HepG2 (cell line): ENCODE data around the gene OR7G1. TPM values are rescaled to one million over a fixed set of nuclear protein-coding genes. Genes with fewer than 3 reads are reported as not detected.
A peak's percentile ranks its signal among the peaks of the same experiment; 100 is the strongest.

Source experiments
- DPF2 ChIP-seq: sonication (generic); formaldehyde crosslinking; IDR thresholded peaks from 2 replicates; pipeline ENCODE4 v1.4.0; 2020; ENCODE audit warnings: mild to moderate bottlenecking, low read depth, missing genetic modification reagents, borderline replicate concordance
- GFI1 ChIP-seq: sonication (generic); formaldehyde crosslinking; IDR thresholded peaks from 2 replicates; pipeline ENCODE4 v1.5.0; 2020; ENCODE audit warnings: missing genetic modification reagents, mild to moderate bottlenecking, borderline replicate concordance
- HNF4A ChIP-seq: sonication (generic); formaldehyde crosslinking; IDR thresholded peaks from 2 replicates; pipeline ENCODE4 v1.4.0; 2020; ENCODE audit warnings: missing genetic modification reagents
- KAT2B ChIP-seq: fragments of 150-350 bp; IDR thresholded peaks from 2 replicates; pipeline ENCODE4 v1.6.1; 2014; ENCODE audit warnings: low read depth, low read length, borderline replicate concordance
- MIER2 ChIP-seq: IDR thresholded peaks from 2 replicates; pipeline ENCODE4 v1.6.1; 2016; ENCODE audit warnings: missing biosample characterization, missing genetic modification reagents
- MXD4 ChIP-seq: IDR thresholded peaks from 2 replicates; pipeline ENCODE4 v1.6.1; 2016; ENCODE audit warnings: mild to moderate bottlenecking, missing biosample characterization, missing genetic modification reagents
- MYNN ChIP-seq: sonication (generic); formaldehyde crosslinking; IDR thresholded peaks from 2 replicates; pipeline ENCODE4 v1.4.0; 2020; ENCODE audit warnings: mild to moderate bottlenecking, low read depth, missing genetic modification reagents
- NFIC ChIP-seq: IDR thresholded peaks from 2 replicates; pipeline ENCODE4 v1.6.1; 2012; ENCODE audit warnings: mild to moderate bottlenecking, low read length, inconsistent platforms
- PRDM10 ChIP-seq: sonication (generic); formaldehyde crosslinking; IDR thresholded peaks from 2 replicates; pipeline ENCODE4 v1.4.0; 2020; ENCODE audit warnings: low read depth, missing genetic modification reagents
- SMARCE1 ChIP-seq: fragments of 450-650 bp; IDR thresholded peaks from 2 replicates; pipeline ENCODE4 v1.6.1; 2017; ENCODE audit warnings: borderline replicate concordance
- SRY ChIP-seq: sonication (generic); formaldehyde crosslinking; IDR thresholded peaks from 2 replicates; pipeline ENCODE4 v1.8.0; 2022; ENCODE audit warnings: mild to moderate bottlenecking, missing genetic modification reagents
- TIGD3 ChIP-seq: sonication (generic); formaldehyde crosslinking; IDR thresholded peaks from 2 replicates; pipeline ENCODE4 v1.5.1; 2020; ENCODE audit warnings: mild to moderate bottlenecking, missing genetic modification reagents, borderline replicate concordance
- ZNF569 ChIP-seq: sonication (generic); formaldehyde crosslinking; IDR thresholded peaks from 2 replicates; pipeline ENCODE4 v1.5.0; 2020; ENCODE audit warnings: mild to moderate bottlenecking, missing genetic modification reagents, moderate library complexity, borderline replicate concordance
- ZNF746 ChIP-seq: sonication (generic); formaldehyde crosslinking; IDR thresholded peaks from 2 replicates; pipeline ENCODE4 v1.8.0; 2022; ENCODE audit warnings: mild to moderate bottlenecking, missing genetic modification reagents
- ZNF781 ChIP-seq: sonication (generic); formaldehyde crosslinking; IDR thresholded peaks from 2 replicates; pipeline ENCODE4 v1.5.1; 2020; ENCODE audit warnings: borderline replicate concordance, mild to moderate bottlenecking, missing genetic modification reagents; ENCODE audit errors: not compliant biosample characterization
- ZNF800 ChIP-seq: sonication (generic); formaldehyde crosslinking; IDR thresholded peaks from 2 replicates; pipeline ENCODE4 v1.4.0; 2020; ENCODE audit warnings: missing genetic modification reagents
- polyA plus RNA-seq, 8 experiments: library from polyadenylated mRNA; depleted of rRNA in 3 of 8; stranded (reverse) in 7 of 8; unstranded in 1 of 8; fragments of >200 nt; fragmentation: Illumina TruSeq in 4 of 8; extraction: Trizol in 4 of 8; gene quantifications; 2 replicates each; pipeline versions ENCODE4 v1.2.1 to v1.2.3, GENCODE V29; 2011 to 2016; ENCODE audit warnings: low read depth in 4 of 8, missing spikeins in 1 of 8, mixed read lengths in 1 of 8; ENCODE audit not compliant: insufficient read depth in 1 of 8
- total RNA-seq, 5 experiments: library from RNA; depleted of rRNA; stranded (reverse); fragments of >200 nt; fragmentation: Illumina TruSeq; extraction: Trizol; gene quantifications; 2 replicates each; pipeline ENCODE4 v1.2.3, GENCODE V29; 2016; ENCODE audit warnings: low read depth in 1 of 5
- TF ChIP-seq, protein P1 (sequence below): sonication (generic); formaldehyde crosslinking; IDR thresholded peaks from 2 replicates; pipeline ENCODE4 v1.4.0; 2020; ENCODE audit warnings: missing genetic modification reagents

OR7G1 gene
- total and polyA plus RNA-seq, 2 of the 13 experiments (the other 11 are each of a cell fraction or from before 2014, with no cell fraction given) = not detected

DNA sequence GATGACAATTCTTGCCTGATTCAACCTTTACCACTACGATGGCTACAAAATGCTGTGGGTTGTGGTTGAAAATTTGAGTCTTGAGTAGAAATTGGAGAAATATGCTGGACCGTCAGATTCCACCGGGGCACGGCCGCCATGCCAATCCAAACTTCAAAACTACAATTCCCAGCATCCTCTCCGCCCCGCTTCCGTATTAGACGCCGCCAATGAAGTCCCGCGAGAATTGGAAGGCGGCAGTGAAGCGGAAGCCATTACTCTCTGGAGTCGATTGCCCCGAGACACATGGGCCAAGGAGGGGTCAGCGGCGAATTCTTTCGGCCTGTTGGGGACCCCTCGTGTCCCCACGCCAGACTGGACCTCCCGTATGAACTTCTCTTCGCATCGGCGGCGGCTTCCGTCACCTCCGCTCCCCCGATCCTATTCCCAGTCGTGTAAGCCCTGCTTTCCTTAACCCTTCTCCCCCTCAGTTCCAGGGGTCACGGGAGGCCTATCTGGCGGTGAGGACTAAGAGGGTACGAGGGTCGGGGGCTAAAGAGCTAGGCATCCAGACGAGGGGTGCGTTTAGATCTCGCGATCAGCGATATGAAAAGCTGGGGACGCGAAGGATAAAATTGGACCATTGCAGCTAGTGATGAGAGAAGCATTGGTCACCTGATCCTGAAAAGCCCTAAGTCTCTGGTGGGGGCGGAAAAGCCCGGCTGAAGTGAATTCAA is 24.8 kb upstream of the OR7G1 start, which contains the start of gene ZNF317 (continued):
- TF ChIP-seq ZNF781 (CRISPR knock-in tag) = no peak
- TF ChIP-seq SRY = no peak
- no peak for TF ChIP-seq TIGD3 (CRISPR knock-in tag)
- no peak for TF ChIP-seq DPF2 (CRISPR knock-in tag)
- TF ChIP-seq PRDM10 = peak; percentile 82
- no peak; the same call in 1 of the 2 replicates for TF ChIP-seq GFI1 (CRISPR knock-in tag)
- TF ChIP-seq ZNF800 (CRISPR knock-in tag) = no peak
- no peak; the same call in 1 of the 2 replicates for TF ChIP-seq MXD4 (CRISPR knock-in tag)
- no peak for TF ChIP-seq KAT2B
- TF ChIP-seq MIER2 = no peak
- no peak for TF ChIP-seq NFIC
- TF ChIP-seq HNF4A (CRISPR knock-in tag) = 0 out of 2 replicates have a peak, but pooled peaks have one; percentile 32
- TF ChIP-seq, protein P1, sequence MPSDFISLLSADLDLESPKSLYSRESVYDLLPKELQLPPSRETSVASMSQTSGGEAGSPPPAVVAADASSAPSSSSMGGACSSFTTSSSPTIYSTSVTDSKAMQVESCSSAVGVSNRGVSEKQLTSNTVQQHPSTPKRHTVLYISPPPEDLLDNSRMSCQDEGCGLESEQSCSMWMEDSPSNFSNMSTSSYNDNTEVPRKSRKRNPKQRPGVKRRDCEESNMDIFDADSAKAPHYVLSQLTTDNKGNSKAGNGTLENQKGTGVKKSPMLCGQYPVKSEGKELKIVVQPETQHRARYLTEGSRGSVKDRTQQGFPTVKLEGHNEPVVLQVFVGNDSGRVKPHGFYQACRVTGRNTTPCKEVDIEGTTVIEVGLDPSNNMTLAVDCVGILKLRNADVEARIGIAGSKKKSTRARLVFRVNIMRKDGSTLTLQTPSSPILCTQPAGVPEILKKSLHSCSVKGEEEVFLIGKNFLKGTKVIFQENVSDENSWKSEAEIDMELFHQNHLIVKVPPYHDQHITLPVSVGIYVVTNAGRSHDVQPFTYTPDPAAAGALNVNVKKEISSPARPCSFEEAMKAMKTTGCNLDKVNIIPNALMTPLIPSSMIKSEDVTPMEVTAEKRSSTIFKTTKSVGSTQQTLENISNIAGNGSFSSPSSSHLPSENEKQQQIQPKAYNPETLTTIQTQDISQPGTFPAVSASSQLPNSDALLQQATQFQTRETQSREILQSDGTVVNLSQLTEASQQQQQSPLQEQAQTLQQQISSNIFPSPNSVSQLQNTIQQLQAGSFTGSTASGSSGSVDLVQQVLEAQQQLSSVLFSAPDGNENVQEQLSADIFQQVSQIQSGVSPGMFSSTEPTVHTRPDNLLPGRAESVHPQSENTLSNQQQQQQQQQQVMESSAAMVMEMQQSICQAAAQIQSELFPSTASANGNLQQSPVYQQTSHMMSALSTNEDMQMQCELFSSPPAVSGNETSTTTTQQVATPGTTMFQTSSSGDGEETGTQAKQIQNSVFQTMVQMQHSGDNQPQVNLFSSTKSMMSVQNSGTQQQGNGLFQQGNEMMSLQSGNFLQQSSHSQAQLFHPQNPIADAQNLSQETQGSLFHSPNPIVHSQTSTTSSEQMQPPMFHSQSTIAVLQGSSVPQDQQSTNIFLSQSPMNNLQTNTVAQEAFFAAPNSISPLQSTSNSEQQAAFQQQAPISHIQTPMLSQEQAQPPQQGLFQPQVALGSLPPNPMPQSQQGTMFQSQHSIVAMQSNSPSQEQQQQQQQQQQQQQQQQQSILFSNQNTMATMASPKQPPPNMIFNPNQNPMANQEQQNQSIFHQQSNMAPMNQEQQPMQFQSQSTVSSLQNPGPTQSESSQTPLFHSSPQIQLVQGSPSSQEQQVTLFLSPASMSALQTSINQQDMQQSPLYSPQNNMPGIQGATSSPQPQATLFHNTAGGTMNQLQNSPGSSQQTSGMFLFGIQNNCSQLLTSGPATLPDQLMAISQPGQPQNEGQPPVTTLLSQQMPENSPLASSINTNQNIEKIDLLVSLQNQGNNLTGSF (CRISPR knock-in tag) = no peak
- no peak for TF ChIP-seq ZNF746 (CRISPR knock-in tag)
- no peak for TF ChIP-seq ZNF569 (CRISPR knock-in tag)
- no peak for TF ChIP-seq SMARCE1
- TF ChIP-seq MYNN = 0 out of 2 replicates have a peak, but pooled peaks have one; percentile 62
